GM23338 (cell line): ENCODE results near the gene TTC39A. TPM values are rescaled to one million over a fixed set of nuclear protein-coding genes. Genes with fewer than 3 reads are reported as not detected.

ENCODE experiments used
- ATAC-seq: fragments of 200-7000 bp; cut with Tn5 transposase; 3 replicates; pipeline ENCODE4 v1.9.1; 2020
- DNase-seq: peaks from one replicate; pipeline ENCODE4 v3.0.0-alpha.2; 2015; ENCODE audit warnings: low spot score
- H2AFZ ChIP-seq: fragments of 200-600 bp; sonication (generic); 2 replicates; pipeline ENCODE4 v1.8.0; 2016; ENCODE audit warnings: antibody characterized with exemption, mild to moderate bottlenecking, moderate library complexity
- H3F3A ChIP-seq: fragments of 200-600 bp; sonication (generic); replicated peaks from 2 replicates; pipeline ENCODE4 v1.8.0; 2017; ENCODE audit warnings: antibody characterized with exemption, mixed run types, low read depth
- H3K27ac ChIP-seq: fragments of 200-600 bp; sonication (generic); 2 replicates; pipeline ENCODE4 v1.6.1; 2016; ENCODE audit warnings: low read depth
- H3K27me3 ChIP-seq: fragments of 200-600 bp; sonication (generic); 2 replicates; pipeline ENCODE4 v1.8.0; 2016; ENCODE audit warnings: mild to moderate bottlenecking, mixed run types, moderate library complexity; ENCODE audit not compliant: insufficient read depth
- H3K36me3 ChIP-seq: fragments of 200-600 bp; sonication (generic); 2 replicates; pipeline ENCODE4 v1.8.0; 2016; ENCODE audit warnings: mild to moderate bottlenecking; ENCODE audit not compliant: insufficient read depth
- H3K4me1 ChIP-seq: fragments of 200-600 bp; sonication (generic); 2 replicates; pipeline ENCODE4 v1.8.0; 2016; ENCODE audit warnings: mild to moderate bottlenecking, moderate library complexity; ENCODE audit not compliant: insufficient read depth
- H3K4me2 ChIP-seq: fragments of 200-600 bp; sonication (generic); 2 replicates; pipeline ENCODE4 v1.7.1; 2017; ENCODE audit warnings: mixed run types
- H3K4me3 ChIP-seq: fragments of 200-600 bp; sonication (generic); 2 replicates; pipeline ENCODE4 v1.6.1; 2016; ENCODE audit warnings: mixed run types
- H3K79me2 ChIP-seq: fragments of 200-600 bp; sonication (generic); replicated peaks from 2 replicates; pipeline ENCODE4 v1.8.0; 2017; ENCODE audit warnings: mild to moderate bottlenecking; ENCODE audit not compliant: insufficient read depth
- H3K9me2 ChIP-seq: fragments of 200-600 bp; sonication (generic); 2 replicates; pipeline ENCODE4 v1.8.0; 2017; ENCODE audit not compliant: insufficient read depth
- H4K20me1 ChIP-seq: fragments of 200-600 bp; sonication (generic); replicated peaks from 2 replicates; pipeline ENCODE4 v1.8.0; 2017; ENCODE audit warnings: mild to moderate bottlenecking; ENCODE audit not compliant: insufficient read depth
- H3K27ac Mint-ChIP-seq: 2 replicates; pipeline ENCODE4 v1.8.0; 2020; ENCODE audit warnings: inconsistent platforms, mild to moderate bottlenecking, moderate library complexity, mixed read lengths
- H3K27me3 Mint-ChIP-seq: 3 replicates; pipeline ENCODE4 v1.8.0; 2022; ENCODE audit warnings: low read depth, mild to moderate bottlenecking, moderate library complexity, mixed read lengths, inconsistent platforms; ENCODE audit not compliant: insufficient read depth, poor library complexity
- H3K36me3 Mint-ChIP-seq: 3 replicates; pipeline ENCODE4 v1.8.0; 2021; ENCODE audit warnings: low read depth, mild to moderate bottlenecking, inconsistent platforms, moderate library complexity, mixed read lengths
- H3K4me1 Mint-ChIP-seq: 3 replicates; pipeline ENCODE4 v1.8.0; 2020; ENCODE audit warnings: mild to moderate bottlenecking, inconsistent platforms, mixed read lengths
- H3K4me3 Mint-ChIP-seq: 3 replicates; pipeline ENCODE4 v1.8.0; 2021; ENCODE audit warnings: moderate library complexity, mild to moderate bottlenecking, inconsistent platforms, mixed read lengths
- H3K9me3 Mint-ChIP-seq: 3 replicates; pipeline ENCODE4 v1.8.0; 2020; ENCODE audit warnings: moderate library complexity, mild to moderate bottlenecking, inconsistent platforms, mixed read lengths
- CREB1 ChIP-seq: fragments of 250-450 bp; sonication (Bioruptor Pico); IDR thresholded peaks from 2 replicates; pipeline ENCODE4 v1.5.0; 2020; ENCODE audit warnings: low read depth, mild to moderate bottlenecking, moderate library complexity
- CTCF ChIP-seq, 2 experiments: fragments of 200-600 bp in 1 of 2; sonication (generic) in 1 of 2; conservative IDR thresholded peaks; 2 replicates each; pipeline versions ENCODE4 v1.5.1 to v1.6.1; 2016 to 2017; ENCODE audit warnings: antibody characterized with exemption in 2 of 2, low read depth in 2 of 2, mild to moderate bottlenecking in 2 of 2, moderate library complexity in 1 of 2
- ETS1 ChIP-seq: IDR thresholded peaks from 2 replicates; pipeline ENCODE4 v1.6.1; 2016; ENCODE audit warnings: antibody characterized with exemption
- EZH2phosphoT487 ChIP-seq: fragments of 200-600 bp; sonication (generic); IDR thresholded peaks from one replicate; pipeline ENCODE4 v1.8.1; 2018; ENCODE audit warnings: antibody characterized with exemption; ENCODE audit not compliant: unreplicated experiment
- NANOG ChIP-seq: IDR thresholded peaks from 2 replicates; pipeline ENCODE4 v1.6.1; 2016; ENCODE audit warnings: antibody characterized with exemption, borderline replicate concordance
- ZNF114 ChIP-seq: fragments of 250-450 bp; sonication (Bioruptor Pico); IDR thresholded peaks from 2 replicates; pipeline ENCODE4 v1.5.0; 2020; ENCODE audit warnings: mild to moderate bottlenecking, moderate library complexity
- ZNF462 ChIP-seq: fragments of 250-450 bp; sonication (Bioruptor Pico); IDR thresholded peaks from 2 replicates; pipeline ENCODE4 v1.5.0; 2020; ENCODE audit warnings: mild to moderate bottlenecking, moderate library complexity
- polyA plus RNA-seq: library from polyadenylated mRNA; unstranded; fragments of >200 nt; fragmentation: Nextera tagmentation; extraction: Ambion mirVana; gene quantifications from 2 replicates; pipeline ENCODE4 v1.2.1, GENCODE V29; 2016
- total RNA-seq: library from RNA; depleted of rRNA; stranded (reverse); fragments of >200 nt; shearing (Covaris generic); gene quantifications from 2 replicates; pipeline ENCODE4 v1.2.3, GENCODE V29; 2014

TTC39A gene
- total and polyA plus RNA-seq, 2 experiments from 2014 or later: 2.3 to 7.1 TPM

GRCh38 chr1:51242546-51242945 is 87.8 kb downstream of the TTC39A start:
- Mint-ChIP-seq H3K27ac (no peak overlapping the region), H3K36me3 (no peaks in the 10 kb centered on the region), H3K4me3 (no peak overlapping the region), H3K27me3 (no peaks in the 10 kb centered on the region), H3K9me3 (no peaks in the 10 kb centered on the region), H3K4me1 (peaks cover 20% of the 10 kb centered on the region)
- Histone ChIP-seq H3K9me2 (no peaks in the 10 kb centered on the region), H3K27ac (no peak overlapping the region), H3K4me1 (peaks cover 22% of the 10 kb centered on the region), H2AFZ (no peak overlapping the region), H3K4me2 (no peak overlapping the region), H3K36me3 (no peaks in the 10 kb centered on the region), H3K4me3 (no peak overlapping the region), H3K79me2 (peaks cover 100% of the 10 kb centered on the region), H3K27me3 (no peaks in the 10 kb centered on the region), H3F3A (no peaks in the 10 kb centered on the region), H4K20me1 (peaks cover 36% of the 10 kb centered on the region)
- TF ChIP-seq ZNF462 (no peak), EZH2phosphoT487 (no peak), CTCF (conservative IDR thresholded peaks at IDR 0.05; ENCODE audit: low read depth in 2 of 2) (no peak), NANOG (no peak), ETS1 (no peak), ZNF114 (CRISPR knock-in tag) (no peak), CREB1 (CRISPR knock-in tag) (no peak)
- ATAC-seq (no peak), DNase-seq (no peak)
